Astrocyte (in vitro differentiated cells and primary cell): ENCODE results near the gene WBP2NL. TPM values are rescaled to one million over a fixed set of nuclear protein-coding genes. Genes with fewer than 3 reads are reported as not detected.

Source experiments
- DNase-seq: peaks from one replicate; pipeline ENCODE4 v3.0.0-alpha.2; 2010; ENCODE audit warnings: low read depth
- FAIRE-seq: peaks from 2 replicates; lab custom pipeline; 2011; peaks lifted over from hg19 to GRCh38; lab: Jason Lieb, UNC
- H2AFZ ChIP-seq: 2 replicates; pipeline ENCODE4 v1.6.0; 2012; ENCODE audit warnings: low read depth, low read length, inconsistent platforms
- H3K27ac ChIP-seq: 2 replicates; pipeline ENCODE4 v1.5.1; 2011; ENCODE audit warnings: low read depth, low read length, inconsistent platforms
- H3K27me3 ChIP-seq: 2 replicates; pipeline ENCODE4 v1.6.0; 2011; ENCODE audit warnings: low read length, inconsistent platforms; ENCODE audit not compliant: insufficient read depth
- H3K36me3 ChIP-seq: 2 replicates; pipeline ENCODE4 v1.5.1; 2011; ENCODE audit warnings: low read length, inconsistent platforms; ENCODE audit not compliant: insufficient read depth
- H3K4me1 ChIP-seq: 2 replicates; pipeline ENCODE4 v1.5.1; 2011; ENCODE audit warnings: low read length, inconsistent platforms; ENCODE audit not compliant: insufficient read depth
- H3K4me2 ChIP-seq: 2 replicates; pipeline ENCODE4 v1.6.0; 2012; ENCODE audit warnings: low read length, inconsistent platforms
- H3K4me3 ChIP-seq: 2 replicates; pipeline ENCODE4 v1.5.1; 2011; ENCODE audit warnings: low read depth, mild to moderate bottlenecking, low read length, inconsistent platforms; ENCODE audit not compliant: insufficient read depth
- H3K79me2 ChIP-seq: 2 replicates; pipeline ENCODE4 v1.6.0; 2012; ENCODE audit warnings: mild to moderate bottlenecking, low read length, inconsistent platforms; ENCODE audit not compliant: insufficient read depth
- H3K9ac ChIP-seq: 2 replicates; pipeline ENCODE4 v1.6.0; 2012; ENCODE audit warnings: mild to moderate bottlenecking, low read length, inconsistent platforms
- H3K9me3 ChIP-seq: 2 replicates; pipeline ENCODE4 v1.5.1; 2012; ENCODE audit warnings: low read depth, mild to moderate bottlenecking, low read length, inconsistent platforms; ENCODE audit not compliant: insufficient read depth
- H4K20me1 ChIP-seq: 2 replicates; pipeline ENCODE4 v1.6.0; 2012; ENCODE audit warnings: low read length, inconsistent platforms; ENCODE audit not compliant: insufficient read depth
- H3K27ac Mint-ChIP-seq: one replicate; pipeline ENCODE4 v1.8.0; 2021; ENCODE audit warnings: mild to moderate bottlenecking, mixed read lengths; ENCODE audit not compliant: unreplicated experiment
- H3K27me3 Mint-ChIP-seq: one replicate; pipeline ENCODE4 v1.8.0; 2021; ENCODE audit warnings: low read depth, mixed read lengths; ENCODE audit not compliant: unreplicated experiment
- H3K36me3 Mint-ChIP-seq: one replicate; pipeline ENCODE4 v1.8.0; 2021; ENCODE audit warnings: low read depth, mixed read lengths; ENCODE audit not compliant: unreplicated experiment
- H3K4me1 Mint-ChIP-seq: one replicate; pipeline ENCODE4 v1.8.0; 2021; ENCODE audit warnings: low read depth, mixed read lengths; ENCODE audit not compliant: unreplicated experiment
- H3K4me3 Mint-ChIP-seq: one replicate; pipeline ENCODE4 v1.8.0; 2021; ENCODE audit warnings: mild to moderate bottlenecking, moderate library complexity, mixed read lengths; ENCODE audit not compliant: unreplicated experiment
- H3K9me3 Mint-ChIP-seq: one replicate; pipeline ENCODE4 v1.8.0; 2021; ENCODE audit warnings: mild to moderate bottlenecking, mixed read lengths; ENCODE audit not compliant: unreplicated experiment
- EZH2 ChIP-seq: IDR thresholded peaks from 2 replicates; pipeline ENCODE4 v1.6.1; 2012; ENCODE audit warnings: mild to moderate bottlenecking, low read length, inconsistent platforms; ENCODE audit not compliant: insufficient read depth
- total RNA-seq: library from RNA; stranded (reverse); gene quantifications from 2 replicates; pipeline ENCODE4 v1.2.1, GENCODE V29; 2021
- TF ChIP-seq, protein P1 (sequence below): IDR thresholded peaks from 2 replicates; pipeline ENCODE4 v1.5.1; 2011; ENCODE audit warnings: low read depth, mild to moderate bottlenecking, inconsistent platforms, low read length, moderate library complexity; ENCODE audit not compliant: insufficient read depth

WBP2NL gene
- total RNA-seq, 1 donor from 2014 or later, result not detected

DNA sequence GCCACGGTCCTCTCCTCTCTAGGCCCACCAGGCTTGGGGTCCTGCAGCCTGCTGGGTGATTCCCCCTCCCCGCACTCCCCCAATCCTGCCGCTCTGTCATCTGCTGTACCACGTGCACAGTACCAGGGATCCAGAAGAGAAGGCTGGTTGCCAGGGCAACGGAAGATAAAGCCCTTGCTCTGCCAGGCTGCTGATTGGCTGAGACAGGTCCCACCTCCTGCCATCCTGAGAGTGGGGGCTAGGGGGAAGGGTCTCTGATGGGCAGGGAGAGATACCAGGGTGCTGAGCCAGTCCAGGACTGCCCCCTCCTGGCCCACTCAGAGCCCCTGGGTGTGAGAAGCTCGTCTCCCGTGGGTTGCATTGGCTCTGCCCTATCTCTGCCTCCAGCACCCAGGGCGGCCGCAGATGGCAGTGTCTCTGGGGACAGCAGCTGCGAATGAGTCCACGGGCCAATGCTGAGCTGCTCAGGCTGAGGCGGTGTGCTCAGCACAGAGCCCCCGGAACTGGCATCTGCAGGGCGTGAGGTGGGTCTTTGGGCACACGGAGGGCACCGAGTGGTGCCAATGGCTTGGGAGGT lies 46.6 kb upstream of the WBP2NL start, which contains the start of gene SMIM45:
TSS of gene SMIM45 (plus strand) at position 253 of the 577 bp plus-strand sequence.
- Histone ChIP-seq H3K27ac (no peak within 1 kb of the TSS), H3K4me1 (no peaks in the 10 kb centered on the region), H3K4me2 (no peak within 1 kb of the TSS), H3K9ac (no peak within 1 kb of the TSS), H3K4me3 (no peak within 1 kb of the TSS), H3K27me3 (no peaks in the 10 kb centered on the region), H3K36me3 (no peaks in the 10 kb centered on the region), H2AFZ (no peak within 1 kb of the TSS), H3K79me2 (no peaks in the 10 kb centered on the region), H4K20me1 (no peaks in the 10 kb centered on the region), H3K9me3 (no peaks in the 10 kb centered on the region)
- no peak for DNase-seq
- TF ChIP-seq, protein P1, sequence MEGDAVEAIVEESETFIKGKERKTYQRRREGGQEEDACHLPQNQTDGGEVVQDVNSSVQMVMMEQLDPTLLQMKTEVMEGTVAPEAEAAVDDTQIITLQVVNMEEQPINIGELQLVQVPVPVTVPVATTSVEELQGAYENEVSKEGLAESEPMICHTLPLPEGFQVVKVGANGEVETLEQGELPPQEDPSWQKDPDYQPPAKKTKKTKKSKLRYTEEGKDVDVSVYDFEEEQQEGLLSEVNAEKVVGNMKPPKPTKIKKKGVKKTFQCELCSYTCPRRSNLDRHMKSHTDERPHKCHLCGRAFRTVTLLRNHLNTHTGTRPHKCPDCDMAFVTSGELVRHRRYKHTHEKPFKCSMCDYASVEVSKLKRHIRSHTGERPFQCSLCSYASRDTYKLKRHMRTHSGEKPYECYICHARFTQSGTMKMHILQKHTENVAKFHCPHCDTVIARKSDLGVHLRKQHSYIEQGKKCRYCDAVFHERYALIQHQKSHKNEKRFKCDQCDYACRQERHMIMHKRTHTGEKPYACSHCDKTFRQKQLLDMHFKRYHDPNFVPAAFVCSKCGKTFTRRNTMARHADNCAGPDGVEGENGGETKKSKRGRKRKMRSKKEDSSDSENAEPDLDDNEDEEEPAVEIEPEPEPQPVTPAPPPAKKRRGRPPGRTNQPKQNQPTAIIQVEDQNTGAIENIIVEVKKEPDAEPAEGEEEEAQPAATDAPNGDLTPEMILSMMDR, result no peak
- no peak for TF ChIP-seq EZH2
- Mint-ChIP-seq H3K27ac (no peak within 1 kb of the TSS), H3K4me3 (no peak within 1 kb of the TSS), H3K9me3 (peaks cover 2% of the 10 kb centered on the region), H3K27me3 (peaks cover 3% of the 10 kb centered on the region), H3K36me3 (no peaks in the 10 kb centered on the region), H3K4me1 (no peaks in the 10 kb centered on the region)
- FAIRE-seq, result no peak

DNA sequence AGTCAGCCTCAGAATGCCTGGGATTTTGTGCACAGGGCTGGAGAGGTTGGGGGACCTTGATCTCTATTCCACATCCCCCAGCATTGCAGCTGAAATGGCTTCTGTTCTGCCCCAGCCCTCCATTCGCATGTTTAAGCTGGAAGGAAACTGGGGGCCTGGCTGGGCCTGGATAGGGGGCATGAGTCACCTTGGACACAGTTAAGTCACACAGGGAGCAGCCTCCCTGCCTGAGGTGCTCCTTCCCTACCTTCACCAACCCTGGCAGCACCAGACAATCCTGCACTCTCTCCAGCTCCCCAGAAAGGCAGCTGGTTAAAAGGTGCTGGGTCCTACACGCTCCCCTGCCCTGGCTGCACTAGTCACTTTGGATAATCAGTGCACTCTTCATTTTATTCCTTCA lies 45.9 kb upstream of the WBP2NL start:
- H3K79me2 ChIP-seq, result no peaks in the 10 kb centered on the region
- no peaks in the 10 kb centered on the region for H3K27me3 ChIP-seq
- Mint-ChIP-seq H3K4me1 (no peaks in the 10 kb centered on the region), H3K36me3 (no peaks in the 10 kb centered on the region), H3K9me3 (peaks cover 2% of the 10 kb centered on the region), H3K27me3 (peaks cover 6% of the 10 kb centered on the region), H3K27ac (no peak overlapping the region), H3K4me3 (no peak overlapping the region)
- H3K4me1 ChIP-seq, result no peaks in the 10 kb centered on the region
- no peak overlapping the region for H3K4me3 ChIP-seq
- FAIRE-seq (no peak), DNase-seq (no peak)
- no peak overlapping the region for H3K27ac ChIP-seq
- no peak for TF ChIP-seq EZH2
- TF ChIP-seq, protein P1, result no peak
- no peaks in the 10 kb centered on the region for H4K20me1 ChIP-seq
- H2AFZ ChIP-seq, result no peak overlapping the region
- H3K36me3 ChIP-seq, result no peaks in the 10 kb centered on the region
- no peak overlapping the region for H3K9ac ChIP-seq
- H3K9me3 ChIP-seq, result no peaks in the 10 kb centered on the region
- no peak overlapping the region for H3K4me2 ChIP-seq

DNA sequence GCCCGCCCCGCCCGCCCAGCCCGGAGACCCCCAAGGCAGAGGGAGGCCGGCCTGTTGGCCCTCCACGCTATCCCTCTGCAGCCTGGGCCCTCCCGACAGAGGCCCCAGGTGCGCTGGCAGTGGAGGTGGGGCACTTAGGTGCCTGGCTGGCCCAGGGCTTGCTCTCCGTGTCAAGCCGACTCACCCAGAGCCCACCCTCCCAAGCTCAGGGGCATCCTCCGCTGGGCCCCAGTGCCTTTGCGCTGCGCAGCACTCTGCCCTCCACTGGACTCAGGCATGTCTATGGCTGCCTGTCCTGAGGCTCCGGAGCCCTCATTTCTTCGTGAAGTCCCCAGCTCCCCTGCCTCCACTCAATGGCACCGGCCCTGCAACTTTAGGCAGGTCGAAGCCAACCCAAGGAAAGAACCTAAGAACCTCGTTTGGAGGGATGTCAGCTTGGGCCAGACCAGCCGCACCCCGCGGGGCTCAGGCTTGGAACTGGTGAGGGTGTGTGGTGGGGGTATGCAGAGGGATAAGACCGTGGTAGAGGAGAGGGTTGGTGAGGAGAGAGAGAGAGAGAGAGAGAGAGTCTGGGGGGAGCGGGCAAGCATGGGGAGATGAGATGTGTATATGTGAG lies 40.5 kb upstream of the WBP2NL start:
- H3K4me1 ChIP-seq, result peaks cover 2% of the 10 kb centered on the region
- H3K4me2 ChIP-seq, result peak overlapping the region; percentile 61
- H3K9me3 ChIP-seq, result no peaks in the 10 kb centered on the region
- H3K79me2 ChIP-seq, result no peaks in the 10 kb centered on the region
- H3K27ac Mint-ChIP-seq, result no peak overlapping the region
- no peaks in the 10 kb centered on the region for H3K27me3 ChIP-seq
- H3K9me3 Mint-ChIP-seq, result no peaks in the 10 kb centered on the region
- no peak for TF ChIP-seq EZH2
- TF ChIP-seq, protein P1, result no peak
- H3K4me3 ChIP-seq, result no peak overlapping the region
- no peaks in the 10 kb centered on the region for H4K20me1 ChIP-seq
- H3K4me3 Mint-ChIP-seq, result no peak overlapping the region
- H2AFZ ChIP-seq, result peak overlapping the region; percentile 57
- H3K27ac ChIP-seq, result no peak overlapping the region
- no peaks in the 10 kb centered on the region for H3K36me3 ChIP-seq
- DNase-seq (no peak), FAIRE-seq (no peak)
- peaks cover 8% of the 10 kb centered on the region for H3K27me3 Mint-ChIP-seq
- no peak overlapping the region for H3K9ac ChIP-seq
- no peaks in the 10 kb centered on the region for H3K36me3 Mint-ChIP-seq
- H3K4me1 Mint-ChIP-seq, result no peaks in the 10 kb centered on the region
